ENCODE measurements around the gene BBS1.
"Not testable (repeated sequence)": the region's sequence is repeated elsewhere in the genome, so short reads cannot be mapped to it uniquely, and the experiment has no call there.

The BBS1 gene

GRCh38 chr11:66579017-66579606 is 68.7 kb downstream of the BBS1 start:
- peak; percentile 79 for DNase-seq (ENCODE audit: low read depth)

- DNase-seq (ENCODE audit: low read depth) = no peak
These were observed 70.4 kb downstream of the BBS1 start for GRCh38 chr11:66580803-66581202.

GRCh38 chr11:66581261-66581660 is 70.8 kb downstream of the BBS1 start:
- no peak for DNase-seq (ENCODE audit: low read depth)

GRCh38 chr11:66582565-66583147 is 72.2 kb downstream of the BBS1 start:
- not testable (repeated sequence) for DNase-seq (ENCODE audit: low read depth)
